Upper lobe of left lung (tissue), 4 donors: ENCODE data around the gene AGR3.

ENCODE experiments used
- CTCF ChIP-seq, 6 experiments: fragments of 450-650 bp in 4 of 6; fragments of 200-600 bp in 2 of 6; sonication (generic) in 2 of 6; IDR thresholded peaks; one replicate each; pipeline ENCODE4 v1.5.1; 2016 to 2019; ENCODE audit warnings: antibody characterized with exemption in 6 of 6
- POLR2AphosphoS5 ChIP-seq, 2 donors: sonication (generic); formaldehyde crosslinking; IDR thresholded peaks; one replicate each; pipeline ENCODE4 v1.5.1; 2017; ENCODE audit warnings: antibody characterized with exemption in 2 of 2

- TF ChIP-seq CTCF (IDR thresholded peaks at IDR 0.05) = no peak
- TF ChIP-seq POLR2AphosphoS5 (IDR thresholded peaks at IDR 0.05) = peak in 1 of 2 donors; percentile 42
Measured at GRCh38 chr7:16881844-16882243, at the start of gene AGR3.
